ENCODE measurements around the gene GSAP. TPM values are rescaled to one million over a fixed set of nuclear protein-coding genes. Genes with fewer than 3 reads are reported as not detected.
A peak's percentile ranks its signal among the peaks of the same experiment; 100 is the strongest.

Gene GSAP
- total RNA-seq, 1 experiment from 2014 or later: 25.7 TPM

GRCh38 chr7:77426052-77426404, 9.9 kb upstream of the GSAP start:
- Histone ChIP-seq H3K4me3 (ENCODE audit: low read depth, low read length) (no peak overlapping the region), H3K36me3 (ENCODE audit: control insufficient read depth, insufficient read depth, low read length) (no peaks in the 10 kb centered on the region), H3K9me3 (no peaks in the 10 kb centered on the region), H3K4me1 (peaks cover 28% of the 10 kb centered on the region), H3K27me3 (replicated peaks; ENCODE audit: control insufficient read depth, insufficient read depth, low read length) (no peaks in the 10 kb centered on the region)
- intact Hi-C loops (cut with micrococcal nuclease; ENCODE audit: unreplicated experiment): loop anchor here (1.0 kb wide), 1 partner anchor 8 kb away; no protein-coding TSS in a partner anchor
- Mint-ChIP-seq H3K4me1 (ENCODE audit: low read depth, unreplicated experiment) (peaks cover 28% of the 10 kb centered on the region), H3K27ac (ENCODE audit: unreplicated experiment) (peak overlapping the region; percentile 65), H3K36me3 (ENCODE audit: insufficient read depth, unreplicated experiment) (no peaks in the 10 kb centered on the region), H3K27me3 (ENCODE audit: insufficient read depth, unreplicated experiment) (no peaks in the 10 kb centered on the region), H3K9me3 (ENCODE audit: unreplicated experiment) (no peaks in the 10 kb centered on the region), H3K4me3 (ENCODE audit: unreplicated experiment) (peak overlapping the region; percentile 12)
- no peak for DNase-seq
- no peak for TF ChIP-seq CTCF (IDR thresholded peaks at IDR 0.05; ENCODE audit: insufficient read depth in 1 of 2, low read depth in 1 of 2, low read length in 1 of 2, severe bottlenecking in 1 of 2, unreplicated experiment in 1 of 2)
- BruUV-seq (replicated peaks): no TSS peak
- ChIA-PET POLR2A (interaction anchor here (0.6 kb wide), 1 partner anchor 10 kb away, joined by 12 read pairs; the partner anchor contains the start of gene GSAP), CTCF (no interaction called here)

- DNase-seq: no peak
- H3K27me3 ChIP-seq (replicated peaks; ENCODE audit: control insufficient read depth, insufficient read depth, low read length): no peaks in the 10 kb centered on the region
- intact Hi-C loops (cut with micrococcal nuclease; ENCODE audit: unreplicated experiment): loop anchor here (1.0 kb wide), 1 partner anchor 7 kb away; no protein-coding TSS in a partner anchor
- Mint-ChIP-seq H3K27me3 (ENCODE audit: insufficient read depth, unreplicated experiment) (no peaks in the 10 kb centered on the region), H3K4me3 (ENCODE audit: unreplicated experiment) (peak overlapping the region; percentile 12), H3K36me3 (ENCODE audit: insufficient read depth, unreplicated experiment) (no peaks in the 10 kb centered on the region), H3K27ac (ENCODE audit: unreplicated experiment) (peak overlapping the region; percentile 65), H3K4me1 (ENCODE audit: low read depth, unreplicated experiment) (peaks cover 28% of the 10 kb centered on the region), H3K9me3 (ENCODE audit: unreplicated experiment) (no peaks in the 10 kb centered on the region)
- no peak for TF ChIP-seq CTCF (IDR thresholded peaks at IDR 0.05; ENCODE audit: insufficient read depth in 1 of 2, low read depth in 1 of 2, low read length in 1 of 2, severe bottlenecking in 1 of 2, unreplicated experiment in 1 of 2)
- no peak overlapping the region for H3K4me3 ChIP-seq (ENCODE audit: low read depth, low read length)
- CTCF ChIA-PET: no interaction called here
- POLR2A ChIA-PET: interaction anchor here (0.6 kb wide), 1 partner anchor 9 kb away, joined by 12 read pairs; the partner anchor contains the start of gene GSAP
- peaks cover 28% of the 10 kb centered on the region for H3K4me1 ChIP-seq
- no peaks in the 10 kb centered on the region for H3K9me3 ChIP-seq
- no TSS peak for BruUV-seq (replicated peaks)
- H3K36me3 ChIP-seq (ENCODE audit: control insufficient read depth, insufficient read depth, low read length): no peaks in the 10 kb centered on the region
Observed at GRCh38 chr7:77425101-77426051, 9.2 kb upstream of the GSAP start.

GRCh38 chr7:77422500-77422899, 6.4 kb upstream of the GSAP start:
- Mint-ChIP-seq H3K27ac (ENCODE audit: unreplicated experiment) (no peak overlapping the region), H3K4me3 (ENCODE audit: unreplicated experiment) (no peak overlapping the region), H3K4me1 (ENCODE audit: low read depth, unreplicated experiment) (peaks cover 22% of the 10 kb centered on the region), H3K9me3 (ENCODE audit: unreplicated experiment) (no peaks in the 10 kb centered on the region), H3K36me3 (ENCODE audit: insufficient read depth, unreplicated experiment) (no peaks in the 10 kb centered on the region), H3K27me3 (ENCODE audit: insufficient read depth, unreplicated experiment) (no peaks in the 10 kb centered on the region)
- TF ChIP-seq CTCF (IDR thresholded peaks at IDR 0.05; ENCODE audit: insufficient read depth in 1 of 2, low read depth in 1 of 2, low read length in 1 of 2, severe bottlenecking in 1 of 2, unreplicated experiment in 1 of 2): no peak
- Histone ChIP-seq H3K4me3 (ENCODE audit: low read depth, low read length) (no peak overlapping the region), H3K36me3 (ENCODE audit: control insufficient read depth, insufficient read depth, low read length) (no peaks in the 10 kb centered on the region), H3K4me1 (peaks cover 33% of the 10 kb centered on the region), H3K9me3 (no peaks in the 10 kb centered on the region), H3K27me3 (replicated peaks; ENCODE audit: control insufficient read depth, insufficient read depth, low read length) (no peaks in the 10 kb centered on the region)
- BruUV-seq (replicated peaks): no TSS peak
- CTCF ChIA-PET: no interaction called here
- no peak for DNase-seq
- intact Hi-C loops (cut with micrococcal nuclease; ENCODE audit: unreplicated experiment): no loop called here
- POLR2A ChIA-PET: no interaction called here

All from Caco-2 (cell line).